Large intestine (tissue), 3 donors: Measurements from ENCODE around the gene ZBTB24. TPM values are rescaled to one million over a fixed set of nuclear protein-coding genes. Genes with fewer than 3 reads are reported as not detected.

Experiments used
- DNase-seq, 2 donors: peaks; one replicate each; pipeline versions ENCODE4 v3.0.0 to v3.0.0-alpha.2; 2013
- H3K27ac ChIP-seq: one replicate; pipeline ENCODE4 v1.5.1; 2013; ENCODE audit warnings: low read length
- H3K27me3 ChIP-seq: 2 replicates; pipeline ENCODE4 v1.6.1; 2013; ENCODE audit warnings: low read length; ENCODE audit not compliant: control insufficient read depth, insufficient read depth
- H3K36me3 ChIP-seq: 2 replicates; pipeline ENCODE4 v1.6.1; 2013; ENCODE audit warnings: low read length; ENCODE audit not compliant: control insufficient read depth, insufficient read depth
- H3K4me1 ChIP-seq: one replicate; pipeline ENCODE4 v1.6.1; 2013; ENCODE audit warnings: low read length; ENCODE audit not compliant: control insufficient read depth, insufficient read depth
- H3K4me3 ChIP-seq: one replicate; pipeline ENCODE4 v1.5.1; 2013; ENCODE audit warnings: low read length
- H3K9me3 ChIP-seq: one replicate; pipeline ENCODE4 v1.6.1; 2013; ENCODE audit warnings: mild to moderate bottlenecking, low read depth, low read length, moderate library complexity; ENCODE audit not compliant: control insufficient read depth
- WGBS: methylation state at CpG from one replicate; pipeline ENCODE4 v1.1.5; 2013; ENCODE audit warnings: low lambda C conversion rate; ENCODE audit not compliant: insufficient coverage; 5-methylcytosine and 5-hydroxymethylcytosine counted together
- polyA plus RNA-seq: library from polyadenylated mRNA; unstranded; fragments of 120-200 nt; gene quantifications from one replicate; pipeline ENCODE4 v1.2.1, GENCODE V29; 2013

ZBTB24 gene
- polyA plus RNA-seq, 1 donor = 10.7 TPM

DNA sequence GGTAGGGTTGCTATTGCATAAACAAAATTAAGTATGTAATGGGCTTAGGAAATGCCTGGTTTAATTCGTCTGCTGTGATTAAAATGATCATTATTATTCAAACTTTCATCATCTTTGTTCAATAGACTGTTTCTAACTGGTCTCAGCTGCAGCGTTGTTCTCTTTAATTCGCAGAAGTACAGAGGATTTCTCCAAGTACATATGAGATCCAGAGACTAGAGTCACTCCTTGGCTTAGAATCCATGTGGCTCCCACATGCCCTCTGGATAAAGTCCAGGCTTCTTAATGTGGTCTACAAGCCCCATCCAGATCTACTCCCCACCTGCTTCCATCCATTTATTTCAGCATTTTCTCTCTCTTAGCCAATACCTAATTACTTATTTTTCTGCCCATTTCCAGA, 1.1 kb upstream of the ZBTB24 start:
- Histone ChIP-seq H3K36me3 (peaks cover 20% of the 10 kb centered on the region), H3K27me3 (no peaks in the 10 kb centered on the region), H3K4me1 (peaks cover 19% of the 10 kb centered on the region), H3K27ac (no peak overlapping the region), H3K9me3 (peaks cover 3% of the 10 kb centered on the region), H3K4me3 (no peak overlapping the region)
- no peak for DNase-seq
- WGBS = 60% methylated on average over 1 of the region's 3 CpGs

- peaks cover 3% of the 10 kb centered on the region for H3K9me3 ChIP-seq
- H3K4me1 ChIP-seq = peaks cover 19% of the 10 kb centered on the region
- peaks cover 20% of the 10 kb centered on the region for H3K36me3 ChIP-seq
- H3K4me3 ChIP-seq = peak overlapping the region; percentile 27
- no peak overlapping the region for H3K27ac ChIP-seq
- H3K27me3 ChIP-seq = no peaks in the 10 kb centered on the region
- 0% methylated on average over 2 of the region's 6 CpGs for WGBS
- no peak for DNase-seq
Observed at GRCh38 chr6:109483735-109484057, 677 bp upstream of the ZBTB24 start.

DNA sequence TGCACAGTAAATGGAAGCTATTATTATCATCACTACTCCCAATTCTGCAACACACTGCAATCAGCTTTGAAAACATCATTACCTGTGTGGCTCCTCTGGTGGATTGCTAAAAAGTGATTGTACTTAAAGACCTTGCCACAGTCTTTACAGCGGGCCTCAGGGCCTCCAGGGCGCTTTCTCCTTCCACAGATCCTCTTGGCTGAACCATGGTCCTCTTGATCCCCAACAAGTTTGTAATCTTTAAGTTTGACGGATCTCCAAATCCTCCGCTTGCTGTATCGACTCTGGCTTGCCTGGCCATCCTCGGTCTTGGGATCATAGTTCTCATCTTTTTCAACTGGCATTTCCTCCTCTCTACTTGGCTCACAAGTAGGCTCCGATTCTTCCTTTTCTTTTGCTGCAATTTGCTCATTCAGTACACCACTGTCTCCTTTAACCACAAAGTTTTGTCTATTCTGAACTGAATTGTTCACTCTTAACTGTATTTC, 2.0 kb downstream of the ZBTB24 start:
- no peak for DNase-seq
- H3K4me1 ChIP-seq = peaks cover 28% of the 10 kb centered on the region
- H3K27me3 ChIP-seq = no peaks in the 10 kb centered on the region
- 91% methylated on average over 4 of the region's 7 CpGs for WGBS
- H3K9me3 ChIP-seq = peaks cover 3% of the 10 kb centered on the region
- H3K4me3 ChIP-seq = no peak overlapping the region
- H3K27ac ChIP-seq = no peak overlapping the region
- H3K36me3 ChIP-seq = peaks cover 28% of the 10 kb centered on the region

GRCh38 chr6:109478841-109479624, 4.0 kb downstream of the ZBTB24 start:
- WGBS = 66% methylated on average over 2 of the region's 5 CpGs
- H3K36me3 ChIP-seq = peaks cover 39% of the 10 kb centered on the region
- H3K27me3 ChIP-seq = no peaks in the 10 kb centered on the region
- no peak overlapping the region for H3K4me3 ChIP-seq
- H3K9me3 ChIP-seq = peaks cover 3% of the 10 kb centered on the region
- DNase-seq = peak in 1 of 2 donors; percentile 32
- H3K27ac ChIP-seq = peak overlapping the region; percentile 0
- peaks cover 28% of the 10 kb centered on the region for H3K4me1 ChIP-seq

GRCh38 chr6:109478222-109478805, 4.7 kb downstream of the ZBTB24 start:
- Histone ChIP-seq H3K4me3 (no peak overlapping the region), H3K27ac (peak overlapping the region; percentile 2), H3K4me1 (peaks cover 28% of the 10 kb centered on the region), H3K36me3 (peaks cover 45% of the 10 kb centered on the region), H3K9me3 (peaks cover 3% of the 10 kb centered on the region), H3K27me3 (no peaks in the 10 kb centered on the region)
- no peak for DNase-seq
- no CpG with 5 or more reads among the region's 9 CpGs for WGBS

DNA sequence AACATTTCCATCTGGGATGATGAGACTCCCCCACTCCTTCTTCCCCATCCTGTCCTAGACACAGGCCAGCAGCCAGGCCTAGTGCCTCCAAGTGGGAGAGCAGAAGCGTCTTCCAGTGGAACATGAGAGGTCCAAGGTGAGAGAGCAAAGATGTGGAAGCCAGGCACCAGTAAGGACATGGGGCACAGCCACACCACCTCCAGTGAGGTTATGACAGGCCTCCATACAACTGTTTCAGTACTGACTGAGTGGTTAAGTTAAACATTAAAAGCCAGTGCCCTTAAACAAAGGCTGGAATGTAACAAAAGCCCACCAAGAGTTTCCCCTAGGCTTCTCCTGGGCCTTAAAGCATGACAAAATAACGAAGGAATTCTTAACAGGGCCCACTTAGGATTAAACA, 5.3 kb downstream of the ZBTB24 start:
- no CpG with 5 or more reads among the region's 2 CpGs for WGBS
- peaks cover 3% of the 10 kb centered on the region for H3K9me3 ChIP-seq
- peak overlapping the region; percentile 2 for H3K27ac ChIP-seq
- H3K4me1 ChIP-seq = peaks cover 28% of the 10 kb centered on the region
- DNase-seq = no peak
- H3K36me3 ChIP-seq = peaks cover 51% of the 10 kb centered on the region
- no peak overlapping the region for H3K4me3 ChIP-seq
- H3K27me3 ChIP-seq = no peaks in the 10 kb centered on the region

GRCh38 chr6:109477184-109477583, 5.8 kb downstream of the ZBTB24 start:
- Histone ChIP-seq H3K4me1 (peaks cover 27% of the 10 kb centered on the region), H3K27ac (no peak overlapping the region), H3K36me3 (peaks cover 56% of the 10 kb centered on the region)

GRCh38 chr6:109475625-109476024, 7.4 kb downstream of the ZBTB24 start:
- Histone ChIP-seq H3K9me3 (no peaks in the 10 kb centered on the region), H3K27me3 (no peaks in the 10 kb centered on the region), H3K27ac (no peak overlapping the region), H3K4me3 (no peak overlapping the region), H3K36me3 (peaks cover 60% of the 10 kb centered on the region), H3K4me1 (peaks cover 17% of the 10 kb centered on the region)
- WGBS = 100% methylated on average over 1 of the region's 2 CpGs
- DNase-seq = no peak

More at GRCh38 chr6:109477184-109477583, 5.8 kb downstream of the ZBTB24 start:
- no peaks in the 10 kb centered on the region for H3K27me3 ChIP-seq
- no CpG with 5 or more reads among the region's 2 CpGs for WGBS
- no peak overlapping the region for H3K4me3 ChIP-seq
- H3K9me3 ChIP-seq = peaks cover 2% of the 10 kb centered on the region
- no peak for DNase-seq

DNA sequence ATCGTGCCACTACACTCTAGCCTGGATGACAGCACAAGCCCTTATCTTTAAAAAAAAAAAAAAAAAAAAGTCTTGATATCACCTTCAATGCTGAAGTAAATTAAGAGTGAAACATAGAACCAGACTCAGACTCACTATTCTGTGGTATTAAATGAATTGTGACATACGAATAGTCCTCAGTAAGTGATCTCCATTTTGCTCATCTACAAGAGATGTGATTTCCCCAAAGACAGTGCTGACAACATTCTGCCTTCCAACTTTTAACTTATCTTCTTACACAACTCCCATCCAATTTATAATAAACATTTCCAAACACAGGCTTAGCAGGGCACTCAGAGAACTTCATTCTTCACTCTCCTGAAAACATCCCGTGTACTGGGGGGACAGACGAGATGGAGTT, 8.0 kb downstream of the ZBTB24 start:
- Histone ChIP-seq H3K27me3 (no peaks in the 10 kb centered on the region), H3K4me1 (peaks cover 11% of the 10 kb centered on the region), H3K36me3 (peaks cover 60% of the 10 kb centered on the region), H3K27ac (no peak overlapping the region), H3K4me3 (no peak overlapping the region), H3K9me3 (no peaks in the 10 kb centered on the region)
- DNase-seq = no peak
- WGBS = 100% methylated on average over 1 of the region's 4 CpGs

DNA sequence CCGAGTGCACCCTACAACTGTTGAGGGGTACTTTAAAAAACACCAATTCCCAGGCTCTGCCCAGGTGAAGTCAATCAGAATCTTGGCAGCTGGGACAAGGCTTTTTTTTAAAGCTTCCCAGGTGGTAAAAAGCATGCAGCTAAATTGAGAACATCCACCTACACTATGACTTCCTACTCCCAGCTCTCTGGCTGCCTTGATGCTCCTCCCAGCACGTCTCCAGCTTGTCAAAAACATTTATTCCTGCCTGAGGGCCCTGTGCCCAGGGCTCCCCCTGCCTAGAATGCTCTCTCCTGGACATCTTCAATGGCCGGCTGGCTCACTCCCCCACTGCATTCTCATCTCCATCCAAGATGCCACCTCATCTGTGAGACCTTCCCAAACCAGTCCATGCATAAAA, 9.9 kb downstream of the ZBTB24 start:
- WGBS = no CpG with 5 or more reads among the region's 3 CpGs
- peaks cover 9% of the 10 kb centered on the region for H3K4me1 ChIP-seq
- H3K27me3 ChIP-seq = no peaks in the 10 kb centered on the region
- peaks cover 71% of the 10 kb centered on the region for H3K36me3 ChIP-seq
- no peak overlapping the region for H3K27ac ChIP-seq
- H3K4me3 ChIP-seq = no peak overlapping the region
- H3K9me3 ChIP-seq = no peaks in the 10 kb centered on the region
- DNase-seq = no peak
